Measurements from ENCODE around the gene MGAT1. TPM values are rescaled to one million over a fixed set of nuclear protein-coding genes. Genes with fewer than 3 reads are reported as not detected.
"Not testable (repeated sequence)": the region's sequence is repeated elsewhere in the genome, so short reads cannot be mapped to it uniquely, and the experiment has no call there.

Gene MGAT1
- total and polyA plus RNA-seq, 2 donors from 2014 or later: 73.3 to 132 TPM

- no peaks in the 10 kb centered on the region for H3K9me3 ChIP-seq (ENCODE audit: control insufficient read depth in 2 of 3, insufficient read depth in 1 of 3, low read length in 3 of 3)
- TF ChIP-seq, protein P1, sequence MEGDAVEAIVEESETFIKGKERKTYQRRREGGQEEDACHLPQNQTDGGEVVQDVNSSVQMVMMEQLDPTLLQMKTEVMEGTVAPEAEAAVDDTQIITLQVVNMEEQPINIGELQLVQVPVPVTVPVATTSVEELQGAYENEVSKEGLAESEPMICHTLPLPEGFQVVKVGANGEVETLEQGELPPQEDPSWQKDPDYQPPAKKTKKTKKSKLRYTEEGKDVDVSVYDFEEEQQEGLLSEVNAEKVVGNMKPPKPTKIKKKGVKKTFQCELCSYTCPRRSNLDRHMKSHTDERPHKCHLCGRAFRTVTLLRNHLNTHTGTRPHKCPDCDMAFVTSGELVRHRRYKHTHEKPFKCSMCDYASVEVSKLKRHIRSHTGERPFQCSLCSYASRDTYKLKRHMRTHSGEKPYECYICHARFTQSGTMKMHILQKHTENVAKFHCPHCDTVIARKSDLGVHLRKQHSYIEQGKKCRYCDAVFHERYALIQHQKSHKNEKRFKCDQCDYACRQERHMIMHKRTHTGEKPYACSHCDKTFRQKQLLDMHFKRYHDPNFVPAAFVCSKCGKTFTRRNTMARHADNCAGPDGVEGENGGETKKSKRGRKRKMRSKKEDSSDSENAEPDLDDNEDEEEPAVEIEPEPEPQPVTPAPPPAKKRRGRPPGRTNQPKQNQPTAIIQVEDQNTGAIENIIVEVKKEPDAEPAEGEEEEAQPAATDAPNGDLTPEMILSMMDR (IDR thresholded peaks at IDR 0.05; ENCODE audit: borderline replicate concordance, extremely low read depth, insufficient read depth): no peak
- DNase-seq: no peak
- H3K9ac ChIP-seq (ENCODE audit: low read length in 3 of 3): no peak overlapping the region
- intact Hi-C loops (cut with DNase I): no loop called here
- H3K27me3 ChIP-seq (ENCODE audit: control insufficient read depth, insufficient read depth, low read length): no peaks in the 10 kb centered on the region
- no peak overlapping the region for H3K4me3 ChIP-seq (ENCODE audit: low read length in 3 of 3)
- FAIRE-seq: no peak
- no peak overlapping the region for H3K27ac ChIP-seq (ENCODE audit: low read depth in 2 of 2, low read length in 2 of 2)
- H3K36me3 ChIP-seq (ENCODE audit: control insufficient read depth in 2 of 3, insufficient read depth in 3 of 3, low read length in 3 of 3): peaks cover 0 to 24% (median 3%) of the 10 kb centered on the region in 3 donors
- H3K4me1 ChIP-seq (ENCODE audit: control insufficient read depth in 2 of 3, insufficient read depth in 2 of 3, low read depth in 1 of 3, low read length in 3 of 3): peaks cover 0 to 10% (median 8%) of the 10 kb centered on the region in 3 donors
Measured at GRCh38 chr5:180790524-180790923, 12.1 kb downstream of the MGAT1 start.

- H3K9me3 ChIP-seq (ENCODE audit: control insufficient read depth in 2 of 3, insufficient read depth in 1 of 3, low read length in 3 of 3): no peaks in the 10 kb centered on the region
- intact Hi-C loops (cut with DNase I): no loop called here
- DNase-seq: no peak
- H3K27me3 ChIP-seq (ENCODE audit: control insufficient read depth, insufficient read depth, low read length): no peaks in the 10 kb centered on the region
- H3K4me1 ChIP-seq (ENCODE audit: control insufficient read depth in 2 of 3, insufficient read depth in 2 of 3, low read depth in 1 of 3, low read length in 3 of 3): peaks cover 0 to 14% (median 13%) of the 10 kb centered on the region in 3 donors
- TF ChIP-seq, protein P1 (IDR thresholded peaks at IDR 0.05; ENCODE audit: borderline replicate concordance, extremely low read depth, insufficient read depth): no peak
- peaks cover 0 to 24% (median 3%) of the 10 kb centered on the region in 3 donors for H3K36me3 ChIP-seq (ENCODE audit: control insufficient read depth in 2 of 3, insufficient read depth in 3 of 3, low read length in 3 of 3)
- H3K27ac ChIP-seq (ENCODE audit: low read depth in 2 of 2, low read length in 2 of 2): no peak overlapping the region
- H3K4me3 ChIP-seq (ENCODE audit: low read length in 3 of 3): no peak overlapping the region
- no peak overlapping the region for H3K9ac ChIP-seq (ENCODE audit: low read length in 3 of 3)
- no peak for FAIRE-seq
Measured at GRCh38 chr5:180790020-180790419, 12.6 kb downstream of the MGAT1 start.

GRCh38 chr5:180788651-180789410 lies 13.8 kb downstream of the MGAT1 start:
- Histone ChIP-seq H3K4me1 (ENCODE audit: control insufficient read depth in 2 of 3, insufficient read depth in 2 of 3, low read depth in 1 of 3, low read length in 3 of 3) (peaks cover 0 to 18% (median 14%) of the 10 kb centered on the region in 3 donors), H3K36me3 (ENCODE audit: control insufficient read depth in 2 of 3, insufficient read depth in 3 of 3, low read length in 3 of 3) (peaks cover 0 to 24% (median 3%) of the 10 kb centered on the region in 3 donors)
- DNase-seq; H3K9ac ChIP-seq (ENCODE audit: low read length in 3 of 3); H3K9me3 ChIP-seq (ENCODE audit: control insufficient read depth in 2 of 3, insufficient read depth in 1 of 3, low read length in 3 of 3); H3K27me3 ChIP-seq (ENCODE audit: control insufficient read depth, insufficient read depth, low read length); FAIRE-seq; H3K4me3 ChIP-seq (ENCODE audit: low read length in 3 of 3); H3K27ac ChIP-seq (ENCODE audit: low read depth in 2 of 2, low read length in 2 of 2): not testable (repeated sequence)
- intact Hi-C loops (cut with DNase I): loop anchor here (10.0 kb wide), 1 partner anchor 76 kb away; the partner anchor contains the start of gene ZFP62

DNA sequence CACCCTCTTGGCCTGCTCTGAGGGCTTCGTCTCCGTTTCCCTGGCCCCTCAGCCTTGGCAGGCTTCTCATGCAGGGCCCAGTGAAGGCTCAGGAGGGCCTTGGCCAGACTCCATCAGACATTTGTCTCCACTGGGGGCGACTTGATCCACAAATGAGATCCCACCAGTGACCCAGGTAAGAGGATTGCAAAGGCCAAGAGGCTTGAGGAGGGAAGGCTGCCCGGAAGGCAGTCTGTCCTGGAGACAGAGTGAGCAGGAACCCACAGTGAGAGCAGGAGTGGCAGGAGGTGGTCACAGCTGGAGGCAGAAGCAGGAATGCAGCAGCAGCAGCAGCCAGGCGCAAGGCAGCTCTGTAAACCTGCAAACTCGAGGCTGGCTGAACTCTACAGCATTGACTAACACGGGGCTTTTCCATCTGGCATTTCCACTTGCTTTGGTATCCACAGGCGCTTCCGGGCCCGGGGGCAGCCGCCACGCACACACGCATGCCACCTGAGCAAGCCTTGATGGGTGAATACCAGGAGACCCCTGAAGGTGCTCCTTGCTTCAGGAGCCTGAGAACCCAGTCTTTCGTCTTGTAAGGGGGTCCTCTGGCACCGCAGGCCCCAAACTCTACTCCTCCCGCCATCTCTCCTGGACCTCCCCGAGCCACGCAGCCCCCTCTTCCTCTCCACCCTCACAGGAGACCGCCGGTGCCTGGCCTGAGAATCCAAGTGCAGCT lies 14.7 kb downstream of the MGAT1 start:
- H3K9me3 ChIP-seq (ENCODE audit: control insufficient read depth in 2 of 3, insufficient read depth in 1 of 3, low read length in 3 of 3): no peaks in the 10 kb centered on the region
- H3K36me3 ChIP-seq (ENCODE audit: control insufficient read depth in 2 of 3, insufficient read depth in 3 of 3, low read length in 3 of 3): peaks cover 0 to 24% (median 3%) of the 10 kb centered on the region in 3 donors
- FAIRE-seq: no peak
- H3K4me3 ChIP-seq (ENCODE audit: low read length in 3 of 3): no peak overlapping the region
- intact Hi-C loops (cut with DNase I): loop anchor here (10.0 kb wide), 1 partner anchor 77 kb away; the partner anchor contains the start of gene ZFP62
- H3K27me3 ChIP-seq (ENCODE audit: control insufficient read depth, insufficient read depth, low read length): no peaks in the 10 kb centered on the region
- no peak overlapping the region for H3K9ac ChIP-seq (ENCODE audit: low read length in 3 of 3)
- peaks cover 0 to 18% (median 14%) of the 10 kb centered on the region in 3 donors for H3K4me1 ChIP-seq (ENCODE audit: control insufficient read depth in 2 of 3, insufficient read depth in 2 of 3, low read depth in 1 of 3, low read length in 3 of 3)
- DNase-seq: peak in 1 of 5 donors; percentile 34
- H3K27ac ChIP-seq (ENCODE audit: low read depth in 2 of 2, low read length in 2 of 2): no peak overlapping the region
- TF ChIP-seq, protein P1 (IDR thresholded peaks at IDR 0.05; ENCODE audit: borderline replicate concordance, extremely low read depth, insufficient read depth): no peak
